Epithelial cell of esophagus (primary cell): ENCODE data around the gene FAM50B.

ENCODE experiments used
- DNase-seq: peaks from one replicate; pipeline ENCODE4 v3.0.0; 2010; ENCODE audit warnings: low read depth
- H3K4me3 ChIP-seq: 2 replicates; pipeline ENCODE4 v1.5.1; 2011; ENCODE audit warnings: mild to moderate bottlenecking, low read length, control low read depth
- CTCF ChIP-seq: IDR thresholded peaks from 2 replicates; pipeline ENCODE4 v1.5.1; 2011; ENCODE audit warnings: low read depth, mild to moderate bottlenecking, low read length, control low read depth, inconsistent platforms; ENCODE audit not compliant: insufficient read depth; ENCODE audit errors: missing control alignments

Gene FAM50B

GRCh38 chr6:3830806-3831205, 18.4 kb upstream of the FAM50B start:
- no peak for DNase-seq
- no peak for TF ChIP-seq CTCF
- no peak overlapping the region for H3K4me3 ChIP-seq

GRCh38 chr6:3831761-3832530, 17.2 kb upstream of the FAM50B start:
- no peak for DNase-seq
- TF ChIP-seq CTCF: no peak

GRCh38 chr6:3835055-3835731, 14.0 kb upstream of the FAM50B start:
- DNase-seq: peak; percentile 17
- no peak overlapping the region for H3K4me3 ChIP-seq
- TF ChIP-seq CTCF: no peak

More at GRCh38 chr6:3831761-3832530, 17.2 kb upstream of the FAM50B start:
- H3K4me3 ChIP-seq: no peak overlapping the region

GRCh38 chr6:3835785-3836184, 13.4 kb upstream of the FAM50B start:
- TF ChIP-seq CTCF: no peak
- no peak overlapping the region for H3K4me3 ChIP-seq
- no peak for DNase-seq

- TF ChIP-seq CTCF: no peak
- H3K4me3 ChIP-seq: no peak overlapping the region
- DNase-seq: no peak
Measured at GRCh38 chr6:3836566-3836965, 12.6 kb upstream of the FAM50B start.

GRCh38 chr6:3837781-3838180, 11.4 kb upstream of the FAM50B start:
- no peak for TF ChIP-seq CTCF
- DNase-seq: no peak
- H3K4me3 ChIP-seq: no peak overlapping the region
